Endothelial cell (in vitro differentiated cells): ENCODE results near the gene ZGPAT. TPM values are rescaled to one million over a fixed set of nuclear protein-coding genes. Genes with fewer than 3 reads are reported as not detected.

Experiments
- DNase-seq: peaks from one replicate; pipeline ENCODE4 v3.0.0; 2021; ENCODE audit warnings: low spot score
- H3K27ac Mint-ChIP-seq: one replicate; pipeline ENCODE4 v1.8.0; 2021; ENCODE audit warnings: mixed read lengths, inconsistent platforms; ENCODE audit not compliant: unreplicated experiment
- H3K27me3 Mint-ChIP-seq: one replicate; pipeline ENCODE4 v1.8.0; 2021; ENCODE audit warnings: mild to moderate bottlenecking, moderate library complexity, mixed read lengths, inconsistent platforms; ENCODE audit not compliant: unreplicated experiment
- H3K36me3 Mint-ChIP-seq: one replicate; pipeline ENCODE4 v1.8.0; 2021; ENCODE audit warnings: mild to moderate bottlenecking, low read depth, mixed read lengths, inconsistent platforms; ENCODE audit not compliant: unreplicated experiment
- H3K4me1 Mint-ChIP-seq: one replicate; pipeline ENCODE4 v1.8.0; 2021; ENCODE audit warnings: mild to moderate bottlenecking, mixed read lengths, inconsistent platforms; ENCODE audit not compliant: unreplicated experiment
- H3K4me3 Mint-ChIP-seq: one replicate; pipeline ENCODE4 v1.8.0; 2021; ENCODE audit warnings: mild to moderate bottlenecking, mixed read lengths, inconsistent platforms; ENCODE audit not compliant: unreplicated experiment
- H3K9me3 Mint-ChIP-seq: one replicate; pipeline ENCODE4 v1.8.0; 2021; ENCODE audit warnings: mixed read lengths, inconsistent platforms; ENCODE audit not compliant: unreplicated experiment
- CTCF ChIP-seq: fragments of 200-600 bp; sonication (generic); IDR thresholded peaks from one replicate; pipeline ENCODE4 v1.5.0; 2021; ENCODE audit warnings: antibody characterized with exemption; ENCODE audit not compliant: unreplicated experiment
- total RNA-seq: library from RNA; stranded (reverse); fragmentation: NEBNext Ultra II Directional; extraction: Animal tissue kit (Norgen Biotek cat#: 25700); gene quantifications from one replicate; pipeline ENCODE4 v1.2.1, GENCODE V29; 2021; ENCODE audit not compliant: unreplicated experiment

ZGPAT gene
- total RNA-seq, 1 donor from 2014 or later = 34.9 TPM

GRCh38 chr20:63733117-63733516, 25.3 kb downstream of the ZGPAT start:
- Mint-ChIP-seq H3K27me3 (peaks cover 16% of the 10 kb centered on the region), H3K4me1 (no peaks in the 10 kb centered on the region), H3K36me3 (peaks cover 24% of the 10 kb centered on the region), H3K4me3 (no peak overlapping the region), H3K27ac (no peak overlapping the region), H3K9me3 (no peaks in the 10 kb centered on the region)
- no peak for TF ChIP-seq CTCF
- DNase-seq = no peak

GRCh38 chr20:63733579-63734081, 25.8 kb downstream of the ZGPAT start:
- Mint-ChIP-seq H3K36me3 (peaks cover 22% of the 10 kb centered on the region), H3K4me3 (peak overlapping the region; percentile 74), H3K9me3 (no peaks in the 10 kb centered on the region), H3K27ac (peak overlapping the region; percentile 14), H3K4me1 (no peaks in the 10 kb centered on the region), H3K27me3 (peaks cover 16% of the 10 kb centered on the region)
- no peak for TF ChIP-seq CTCF
- no peak for DNase-seq

- Mint-ChIP-seq H3K27me3 (peaks cover 16% of the 10 kb centered on the region), H3K36me3 (peaks cover 19% of the 10 kb centered on the region), H3K4me1 (no peaks in the 10 kb centered on the region), H3K27ac (peak overlapping the region; percentile 14), H3K9me3 (no peaks in the 10 kb centered on the region), H3K4me3 (peak overlapping the region; percentile 74)
- TF ChIP-seq CTCF = no peak
- no peak for DNase-seq
Measured at GRCh38 chr20:63734111-63734945, 26.5 kb downstream of the ZGPAT start.

- Mint-ChIP-seq H3K27me3 (peaks cover 16% of the 10 kb centered on the region), H3K4me3 (no peak overlapping the region), H3K9me3 (no peaks in the 10 kb centered on the region), H3K27ac (no peak overlapping the region), H3K4me1 (no peaks in the 10 kb centered on the region), H3K36me3 (peaks cover 16% of the 10 kb centered on the region)
- no peak for TF ChIP-seq CTCF
- DNase-seq = no peak
Measured at GRCh38 chr20:63734946-63735858, 27.4 kb downstream of the ZGPAT start.
